ENCODE data around the gene NOS2.

GRCh38 chr17:27766438-27766837 is 33.9 kb downstream of the NOS2 start:
- TF ChIP-seq, protein P1, sequence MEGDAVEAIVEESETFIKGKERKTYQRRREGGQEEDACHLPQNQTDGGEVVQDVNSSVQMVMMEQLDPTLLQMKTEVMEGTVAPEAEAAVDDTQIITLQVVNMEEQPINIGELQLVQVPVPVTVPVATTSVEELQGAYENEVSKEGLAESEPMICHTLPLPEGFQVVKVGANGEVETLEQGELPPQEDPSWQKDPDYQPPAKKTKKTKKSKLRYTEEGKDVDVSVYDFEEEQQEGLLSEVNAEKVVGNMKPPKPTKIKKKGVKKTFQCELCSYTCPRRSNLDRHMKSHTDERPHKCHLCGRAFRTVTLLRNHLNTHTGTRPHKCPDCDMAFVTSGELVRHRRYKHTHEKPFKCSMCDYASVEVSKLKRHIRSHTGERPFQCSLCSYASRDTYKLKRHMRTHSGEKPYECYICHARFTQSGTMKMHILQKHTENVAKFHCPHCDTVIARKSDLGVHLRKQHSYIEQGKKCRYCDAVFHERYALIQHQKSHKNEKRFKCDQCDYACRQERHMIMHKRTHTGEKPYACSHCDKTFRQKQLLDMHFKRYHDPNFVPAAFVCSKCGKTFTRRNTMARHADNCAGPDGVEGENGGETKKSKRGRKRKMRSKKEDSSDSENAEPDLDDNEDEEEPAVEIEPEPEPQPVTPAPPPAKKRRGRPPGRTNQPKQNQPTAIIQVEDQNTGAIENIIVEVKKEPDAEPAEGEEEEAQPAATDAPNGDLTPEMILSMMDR (IDR thresholded peaks at IDR 0.05; ENCODE audit: low read depth, low read length, poor library complexity, severe bottlenecking), result no peak
- TF ChIP-seq EZH2phosphoT487 (IDR thresholded peaks at IDR 0.05; ENCODE audit: borderline replicate concordance, low read length), result no peak
